Glutamatergic neuron (in vitro differentiated cells): Measurements from ENCODE around the gene PLXDC2. TPM values are rescaled to one million over a fixed set of nuclear protein-coding genes. Genes with fewer than 3 reads are reported as not detected.

Source experiments
- DNase-seq: peaks from one replicate; pipeline ENCODE4 v3.0.0; 2022
- H3K27ac Mint-ChIP-seq: one replicate; pipeline ENCODE4 v1.8.0; 2020; ENCODE audit warnings: mild to moderate bottlenecking, mixed read lengths, inconsistent platforms; ENCODE audit not compliant: unreplicated experiment
- H3K27me3 Mint-ChIP-seq: one replicate; pipeline ENCODE4 v1.8.0; 2020; ENCODE audit warnings: mild to moderate bottlenecking, moderate library complexity, mixed read lengths, inconsistent platforms; ENCODE audit not compliant: unreplicated experiment
- H3K36me3 Mint-ChIP-seq: one replicate; pipeline ENCODE4 v1.8.0; 2020; ENCODE audit warnings: mild to moderate bottlenecking, mixed read lengths, inconsistent platforms; ENCODE audit not compliant: unreplicated experiment
- H3K4me1 Mint-ChIP-seq: one replicate; pipeline ENCODE4 v1.8.0; 2020; ENCODE audit warnings: mild to moderate bottlenecking, low read depth, mixed read lengths, inconsistent platforms; ENCODE audit not compliant: unreplicated experiment
- H3K4me3 Mint-ChIP-seq: one replicate; pipeline ENCODE4 v1.8.0; 2020; ENCODE audit warnings: mild to moderate bottlenecking, mixed read lengths, inconsistent platforms; ENCODE audit not compliant: unreplicated experiment
- H3K9me3 Mint-ChIP-seq: one replicate; pipeline ENCODE4 v1.8.0; 2020; ENCODE audit warnings: mild to moderate bottlenecking, moderate library complexity, mixed read lengths, inconsistent platforms; ENCODE audit not compliant: unreplicated experiment
- total RNA-seq: library from RNA; stranded (reverse); fragmentation: NEBNext Ultra II Directional; extraction: Animal tissue kit (Norgen Biotek cat#: 25700); gene quantifications from one replicate; pipeline ENCODE4 v1.2.1, GENCODE V29; 2021; ENCODE audit not compliant: unreplicated experiment
- TF ChIP-seq, protein P1 (sequence below): fragments of 200-600 bp; sonication (generic); IDR thresholded peaks from one replicate; pipeline ENCODE4 v1.5.0; 2021; ENCODE audit not compliant: partially characterized antibody, unreplicated experiment

Gene PLXDC2
- total RNA-seq, 1 donor from 2014 or later: 3.9 TPM

DNA sequence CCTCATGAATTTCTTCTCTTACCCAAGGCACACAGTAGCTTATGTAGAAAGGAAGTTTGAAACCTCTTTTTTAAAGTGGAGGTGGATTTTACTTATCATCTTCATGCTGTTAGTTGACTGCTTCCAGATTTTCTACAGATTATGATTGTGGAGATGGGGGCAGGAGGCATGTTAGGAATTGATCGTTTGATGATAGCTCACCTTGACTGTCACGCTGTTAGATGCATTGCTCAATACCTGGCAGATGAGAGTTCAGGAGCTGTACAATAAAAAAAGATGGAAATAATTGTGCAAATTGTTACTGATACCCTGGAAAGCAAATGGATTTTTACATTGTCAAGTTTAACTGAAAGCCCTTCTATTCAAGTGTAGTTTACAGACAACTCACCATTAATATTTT lies 340.3 kb downstream of the PLXDC2 start:
- TF ChIP-seq, protein P1, sequence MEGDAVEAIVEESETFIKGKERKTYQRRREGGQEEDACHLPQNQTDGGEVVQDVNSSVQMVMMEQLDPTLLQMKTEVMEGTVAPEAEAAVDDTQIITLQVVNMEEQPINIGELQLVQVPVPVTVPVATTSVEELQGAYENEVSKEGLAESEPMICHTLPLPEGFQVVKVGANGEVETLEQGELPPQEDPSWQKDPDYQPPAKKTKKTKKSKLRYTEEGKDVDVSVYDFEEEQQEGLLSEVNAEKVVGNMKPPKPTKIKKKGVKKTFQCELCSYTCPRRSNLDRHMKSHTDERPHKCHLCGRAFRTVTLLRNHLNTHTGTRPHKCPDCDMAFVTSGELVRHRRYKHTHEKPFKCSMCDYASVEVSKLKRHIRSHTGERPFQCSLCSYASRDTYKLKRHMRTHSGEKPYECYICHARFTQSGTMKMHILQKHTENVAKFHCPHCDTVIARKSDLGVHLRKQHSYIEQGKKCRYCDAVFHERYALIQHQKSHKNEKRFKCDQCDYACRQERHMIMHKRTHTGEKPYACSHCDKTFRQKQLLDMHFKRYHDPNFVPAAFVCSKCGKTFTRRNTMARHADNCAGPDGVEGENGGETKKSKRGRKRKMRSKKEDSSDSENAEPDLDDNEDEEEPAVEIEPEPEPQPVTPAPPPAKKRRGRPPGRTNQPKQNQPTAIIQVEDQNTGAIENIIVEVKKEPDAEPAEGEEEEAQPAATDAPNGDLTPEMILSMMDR: no peak
- Mint-ChIP-seq H3K9me3 (no peaks in the 10 kb centered on the region), H3K27ac (no peak overlapping the region), H3K36me3 (no peaks in the 10 kb centered on the region), H3K27me3 (no peaks in the 10 kb centered on the region), H3K4me3 (no peak overlapping the region), H3K4me1 (no peaks in the 10 kb centered on the region)
- no peak for DNase-seq

DNA sequence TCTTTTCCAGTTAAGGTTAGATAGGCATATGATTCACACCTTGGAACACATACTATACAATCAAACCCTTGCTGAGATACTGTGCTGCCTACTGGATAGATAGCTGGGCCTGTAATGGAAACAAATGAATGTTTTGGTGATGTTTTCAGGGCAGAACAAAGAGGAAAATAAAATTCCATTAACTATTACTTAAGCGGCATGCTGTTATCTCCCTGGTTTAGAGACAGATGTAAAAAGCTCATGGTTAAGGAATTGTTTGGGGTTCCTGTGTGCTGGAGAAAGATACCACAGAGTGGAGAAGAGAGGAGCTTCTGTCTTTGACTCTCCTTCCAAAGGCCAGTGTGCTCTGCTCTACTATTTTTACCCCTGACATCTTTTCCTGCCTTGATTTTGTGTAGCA lies 341.1 kb downstream of the PLXDC2 start:
- Mint-ChIP-seq H3K27me3 (no peaks in the 10 kb centered on the region), H3K9me3 (no peaks in the 10 kb centered on the region), H3K36me3 (no peaks in the 10 kb centered on the region), H3K27ac (no peak overlapping the region), H3K4me1 (no peaks in the 10 kb centered on the region), H3K4me3 (no peak overlapping the region)
- no peak for DNase-seq
- TF ChIP-seq, protein P1: no peak

DNA sequence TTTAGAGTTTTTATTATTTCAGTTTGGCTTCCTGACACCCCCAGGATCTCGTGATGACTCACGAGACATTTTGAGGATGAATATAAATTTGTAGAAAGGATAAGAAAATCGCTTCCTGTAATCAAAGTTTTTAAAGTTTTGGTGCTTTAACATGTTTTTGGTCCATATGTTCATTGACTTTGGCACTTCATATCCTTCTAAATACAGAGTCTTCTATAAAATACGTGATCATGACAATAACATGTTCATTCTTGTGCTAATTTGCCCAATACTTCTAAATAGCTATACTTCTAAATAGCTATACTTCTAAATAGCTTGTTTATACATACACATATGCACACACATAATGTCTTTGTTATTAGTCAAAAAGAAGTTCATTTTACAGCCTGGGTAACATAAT lies 341.9 kb downstream of the PLXDC2 start:
- DNase-seq: no peak
- Mint-ChIP-seq H3K27ac (no peak overlapping the region), H3K9me3 (no peaks in the 10 kb centered on the region), H3K36me3 (no peaks in the 10 kb centered on the region), H3K27me3 (no peaks in the 10 kb centered on the region), H3K4me3 (no peak overlapping the region), H3K4me1 (no peaks in the 10 kb centered on the region)
- TF ChIP-seq, protein P1: no peak

DNA sequence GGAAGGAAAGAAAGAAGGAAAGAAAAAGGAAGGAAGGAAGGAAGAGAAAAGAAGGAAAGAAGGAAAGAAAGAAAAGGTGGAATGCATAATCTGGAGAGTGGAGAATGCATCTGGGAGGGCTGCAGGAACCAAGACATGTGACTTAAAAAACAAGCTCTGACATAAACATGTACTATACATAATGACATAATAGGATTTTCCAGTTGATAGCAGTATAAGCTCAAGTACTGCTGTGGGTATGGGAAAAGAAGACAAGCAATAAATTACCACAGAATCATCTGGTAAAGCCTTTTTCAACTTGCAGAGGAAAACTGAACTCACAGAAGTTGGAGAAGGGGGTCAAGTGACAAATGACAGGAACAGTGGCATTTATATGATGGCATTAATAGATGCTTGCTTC lies 345.9 kb downstream of the PLXDC2 start:
- no peaks in the 10 kb centered on the region for H3K36me3 Mint-ChIP-seq
- H3K27ac Mint-ChIP-seq: no peak overlapping the region
- no peaks in the 10 kb centered on the region for H3K27me3 Mint-ChIP-seq
- DNase-seq: no peak
- H3K4me3 Mint-ChIP-seq: no peak overlapping the region
- H3K4me1 Mint-ChIP-seq: peaks cover 7% of the 10 kb centered on the region
- H3K9me3 Mint-ChIP-seq: no peaks in the 10 kb centered on the region
- TF ChIP-seq, protein P1: no peak

DNA sequence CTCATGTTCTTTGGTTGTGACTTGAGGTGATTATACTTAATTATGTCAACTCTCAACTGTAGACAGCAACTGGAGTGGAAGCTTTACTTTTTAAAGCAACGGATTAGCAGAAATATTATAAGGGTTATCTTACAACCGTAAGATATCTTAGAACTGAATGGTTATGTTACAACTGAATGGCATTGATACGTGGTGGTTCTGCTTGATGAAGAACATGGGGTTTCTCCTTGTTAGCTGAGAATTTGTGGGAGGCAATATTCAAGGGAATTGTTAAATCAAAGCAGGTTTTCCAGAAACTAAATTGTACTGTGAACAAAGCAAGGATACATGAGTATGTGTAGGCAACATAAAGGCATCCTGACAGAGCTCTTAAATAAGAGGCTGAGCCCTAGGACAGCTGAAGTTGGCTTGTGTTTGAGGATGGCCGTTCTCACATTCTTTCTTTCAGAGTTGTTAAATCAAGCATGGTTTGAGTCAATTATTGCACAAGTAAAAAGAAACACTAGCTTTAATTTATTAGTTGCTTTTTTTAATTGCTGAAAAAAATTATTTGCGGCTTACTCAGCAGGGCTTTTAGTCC lies 350.0 kb downstream of the PLXDC2 start:
- TF ChIP-seq, protein P1: no peak
- H3K27ac Mint-ChIP-seq: no peak overlapping the region

More for the DNA sequence above, 350.0 kb downstream of the PLXDC2 start:
- DNase-seq: no peak
- Mint-ChIP-seq H3K4me3 (no peak overlapping the region), H3K9me3 (no peaks in the 10 kb centered on the region), H3K36me3 (no peaks in the 10 kb centered on the region), H3K27me3 (no peaks in the 10 kb centered on the region), H3K4me1 (peaks cover 7% of the 10 kb centered on the region)
